ENCODE results near the gene LYSMD1.

DNA sequence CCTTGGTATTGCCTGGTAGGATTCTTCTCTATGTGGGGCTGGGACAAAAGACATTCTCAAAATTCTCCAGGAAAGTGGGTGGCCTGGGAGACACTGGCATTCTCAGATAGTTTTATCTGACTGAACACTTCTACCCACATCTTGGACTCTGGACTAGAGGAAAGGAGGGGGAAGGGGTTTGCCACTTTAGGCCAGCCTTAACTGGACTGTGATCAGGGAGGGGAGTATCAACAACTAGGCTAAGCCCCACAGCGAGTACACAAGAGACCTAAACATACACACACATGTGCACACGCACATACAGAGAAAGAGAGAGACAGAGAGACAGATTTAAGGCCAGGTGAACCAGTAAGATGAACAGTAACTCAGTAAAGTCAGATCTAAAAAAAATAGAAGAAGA, 18.0 kb downstream of the LYSMD1 start:
- TF ChIP-seq CTCF (IDR thresholded peaks at IDR 0.05) (no peak), POLR2A (IDR thresholded peaks at IDR 0.05) (no peak)
